Measurements from ENCODE around the gene TIAM2.
"Not testable (repeated sequence)": the region's sequence is repeated elsewhere in the genome, so short reads cannot be mapped to it uniquely, and the experiment has no call there.

The TIAM2 gene

DNA sequence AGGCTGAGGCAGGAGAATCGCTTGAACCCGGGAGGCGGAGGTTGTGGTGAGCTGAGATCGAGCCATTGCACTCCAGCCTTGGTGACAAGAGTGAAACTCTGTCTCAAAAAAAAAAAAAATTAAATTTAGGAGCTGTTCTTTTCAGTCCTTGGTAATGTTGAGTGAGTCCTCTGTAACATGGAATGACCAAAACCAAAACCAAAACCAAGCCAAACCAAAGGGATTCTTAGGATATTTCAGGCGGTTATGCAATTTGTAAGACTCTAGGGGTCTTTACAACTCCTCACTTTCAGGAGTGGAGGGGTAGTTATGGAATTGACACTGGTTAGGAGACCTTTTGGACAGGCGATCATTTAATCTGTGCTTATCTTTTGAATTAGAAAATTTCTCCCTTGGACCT lies 15.8 kb downstream of the TIAM2 start:
- TF ChIP-seq, protein P1, sequence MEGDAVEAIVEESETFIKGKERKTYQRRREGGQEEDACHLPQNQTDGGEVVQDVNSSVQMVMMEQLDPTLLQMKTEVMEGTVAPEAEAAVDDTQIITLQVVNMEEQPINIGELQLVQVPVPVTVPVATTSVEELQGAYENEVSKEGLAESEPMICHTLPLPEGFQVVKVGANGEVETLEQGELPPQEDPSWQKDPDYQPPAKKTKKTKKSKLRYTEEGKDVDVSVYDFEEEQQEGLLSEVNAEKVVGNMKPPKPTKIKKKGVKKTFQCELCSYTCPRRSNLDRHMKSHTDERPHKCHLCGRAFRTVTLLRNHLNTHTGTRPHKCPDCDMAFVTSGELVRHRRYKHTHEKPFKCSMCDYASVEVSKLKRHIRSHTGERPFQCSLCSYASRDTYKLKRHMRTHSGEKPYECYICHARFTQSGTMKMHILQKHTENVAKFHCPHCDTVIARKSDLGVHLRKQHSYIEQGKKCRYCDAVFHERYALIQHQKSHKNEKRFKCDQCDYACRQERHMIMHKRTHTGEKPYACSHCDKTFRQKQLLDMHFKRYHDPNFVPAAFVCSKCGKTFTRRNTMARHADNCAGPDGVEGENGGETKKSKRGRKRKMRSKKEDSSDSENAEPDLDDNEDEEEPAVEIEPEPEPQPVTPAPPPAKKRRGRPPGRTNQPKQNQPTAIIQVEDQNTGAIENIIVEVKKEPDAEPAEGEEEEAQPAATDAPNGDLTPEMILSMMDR (IDR thresholded peaks at IDR 0.05; ENCODE audit: low read depth, low read length), result no peak
- DNase-seq (ENCODE audit: low read depth in 2 of 2), result no peak
- H3K4me3 ChIP-seq (replicated peaks in 1 of 2; ENCODE audit: low read depth in 2 of 2, low read length in 2 of 2), result no peak overlapping the region

DNA sequence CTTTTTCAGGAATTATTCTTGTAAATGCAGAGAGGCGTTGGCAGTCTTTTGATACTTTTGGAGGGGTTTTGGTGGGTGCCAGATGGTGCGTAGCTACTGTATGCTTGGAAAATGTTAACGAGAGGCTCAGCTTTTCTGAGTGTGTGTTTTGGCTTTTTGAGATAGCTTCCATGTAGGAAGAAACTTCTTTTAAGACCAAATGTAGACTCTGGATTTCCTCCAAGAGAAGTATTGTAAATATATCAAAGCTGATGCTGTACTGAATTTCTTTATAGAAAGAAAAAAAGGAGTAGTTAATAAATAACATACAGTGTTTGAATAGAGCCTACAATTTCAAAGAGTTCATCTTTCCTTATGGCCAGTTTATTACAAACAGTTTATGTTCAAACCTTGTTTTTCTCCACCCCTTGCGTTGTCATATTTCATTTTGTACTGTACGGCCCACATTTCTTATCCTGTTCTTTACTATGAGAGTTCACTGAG lies 16.7 kb downstream of the TIAM2 start:
- TF ChIP-seq, protein P1 (IDR thresholded peaks at IDR 0.05; ENCODE audit: low read depth, low read length), result no peak
- no peak for DNase-seq (ENCODE audit: low read depth in 2 of 2)
- H3K4me3 ChIP-seq (replicated peaks in 1 of 2; ENCODE audit: low read depth in 2 of 2, low read length in 2 of 2), result no peak overlapping the region

DNA sequence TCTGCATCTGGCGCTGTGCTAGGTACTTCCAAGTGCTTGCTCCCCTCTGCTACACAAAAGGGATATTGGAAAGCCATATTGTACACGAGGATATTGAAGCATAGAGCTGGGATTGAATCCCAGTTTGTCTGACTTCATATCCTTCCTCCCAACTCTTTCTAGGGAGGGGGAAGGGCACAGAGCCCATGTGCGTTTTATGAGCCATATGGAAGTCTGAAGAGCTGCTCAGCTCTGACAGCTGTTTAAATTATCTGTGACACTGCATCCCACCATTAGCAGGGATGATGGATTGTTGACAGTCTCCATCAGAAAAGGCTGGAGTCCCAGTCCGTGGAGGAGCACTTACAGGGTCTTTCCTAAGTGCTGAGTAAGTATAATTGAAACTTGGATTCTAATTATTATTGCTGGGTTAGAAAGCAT lies 18.4 kb downstream of the TIAM2 start:
- DNase-seq (ENCODE audit: low read depth in 2 of 2), result peak in 1 of 2 donors; percentile 50
- H3K4me3 ChIP-seq (replicated peaks in 1 of 2; ENCODE audit: low read depth in 2 of 2, low read length in 2 of 2), result no peak overlapping the region
- TF ChIP-seq, protein P1 (IDR thresholded peaks at IDR 0.05; ENCODE audit: low read depth, low read length), result no peak

DNA sequence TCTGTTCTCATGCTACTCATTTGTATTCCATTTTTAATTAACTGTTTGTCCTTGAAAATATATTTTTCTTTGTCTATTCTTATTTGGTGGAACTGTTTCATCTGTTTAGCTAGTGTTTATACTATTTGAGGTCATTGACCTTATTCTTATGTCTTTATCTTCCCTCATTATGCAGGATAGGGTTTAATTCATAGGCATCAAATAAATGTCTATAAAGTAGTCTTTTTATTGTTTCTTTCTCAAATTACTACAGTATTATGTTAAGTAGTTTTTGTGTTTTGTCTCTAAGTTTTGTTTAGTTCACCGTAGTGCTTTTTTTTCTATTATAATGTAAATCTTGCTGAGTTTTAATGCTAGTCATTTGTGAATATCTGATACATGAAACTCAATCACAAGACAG lies 19.0 kb downstream of the TIAM2 start:
- H3K4me3 ChIP-seq (replicated peaks in 1 of 2; ENCODE audit: low read depth in 2 of 2, low read length in 2 of 2), result no peak overlapping the region
- DNase-seq (ENCODE audit: low read depth in 2 of 2), result no peak
- TF ChIP-seq, protein P1 (IDR thresholded peaks at IDR 0.05; ENCODE audit: low read depth, low read length), result no peak

DNA sequence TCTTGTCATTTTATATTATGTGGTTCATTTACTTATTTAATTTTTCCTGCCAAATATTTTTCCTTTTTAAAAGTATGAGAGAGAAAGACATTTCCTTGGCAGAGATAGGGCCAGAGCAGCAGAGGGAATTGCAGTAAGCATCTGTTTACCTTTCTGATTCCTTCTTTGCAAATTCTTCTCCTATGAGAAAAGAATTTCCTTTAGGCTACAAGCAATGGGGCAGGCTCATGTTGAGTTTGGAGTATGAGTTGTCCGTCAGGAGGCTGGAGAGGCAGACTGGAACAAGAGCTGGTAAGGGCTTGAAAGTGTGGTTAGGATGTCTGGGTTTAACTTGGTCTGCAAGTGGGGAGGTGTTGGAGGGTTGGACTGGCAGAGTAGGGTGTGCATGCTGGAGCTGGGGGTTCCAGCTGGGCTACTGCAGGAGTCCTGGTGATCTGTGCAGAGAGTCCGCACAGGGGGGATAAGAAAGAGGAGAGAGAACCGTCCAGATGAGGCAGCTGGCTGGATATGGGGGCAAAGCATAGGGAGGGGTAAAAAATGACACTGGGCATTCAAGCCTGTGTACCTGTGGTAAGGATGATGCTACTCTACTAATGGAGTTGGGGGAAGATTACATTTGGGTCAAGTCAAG lies 19.7 kb downstream of the TIAM2 start:
- TF ChIP-seq, protein P1 (IDR thresholded peaks at IDR 0.05; ENCODE audit: low read depth, low read length), result no peak
- no peak overlapping the region for H3K4me3 ChIP-seq (replicated peaks in 1 of 2; ENCODE audit: low read depth in 2 of 2, low read length in 2 of 2)
- DNase-seq (ENCODE audit: low read depth in 2 of 2), result peak; percentile 48 to 54

DNA sequence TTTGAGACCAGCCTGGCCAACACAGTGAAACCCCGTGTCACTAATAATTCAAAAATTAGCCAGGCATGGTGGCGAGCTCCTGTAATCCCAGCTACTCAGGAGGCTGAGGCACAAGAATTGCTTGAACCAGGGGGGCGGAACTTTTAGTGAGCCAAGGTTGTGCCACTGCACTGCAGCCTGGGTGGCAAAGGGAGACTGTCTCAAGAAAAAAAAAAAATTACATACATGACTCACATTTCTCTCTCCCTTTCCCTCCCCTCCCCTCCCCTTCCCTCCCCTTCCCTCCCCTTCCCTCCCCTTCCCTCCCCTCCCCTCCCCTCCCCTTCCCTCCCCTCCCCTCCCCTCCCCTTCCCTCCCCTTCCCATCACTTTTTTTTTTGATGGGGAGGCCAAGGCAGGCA lies 23.3 kb downstream of the TIAM2 start:
- not testable (repeated sequence) for H3K4me3 ChIP-seq (replicated peaks in 1 of 2; ENCODE audit: low read depth in 2 of 2, low read length in 2 of 2)

DNA sequence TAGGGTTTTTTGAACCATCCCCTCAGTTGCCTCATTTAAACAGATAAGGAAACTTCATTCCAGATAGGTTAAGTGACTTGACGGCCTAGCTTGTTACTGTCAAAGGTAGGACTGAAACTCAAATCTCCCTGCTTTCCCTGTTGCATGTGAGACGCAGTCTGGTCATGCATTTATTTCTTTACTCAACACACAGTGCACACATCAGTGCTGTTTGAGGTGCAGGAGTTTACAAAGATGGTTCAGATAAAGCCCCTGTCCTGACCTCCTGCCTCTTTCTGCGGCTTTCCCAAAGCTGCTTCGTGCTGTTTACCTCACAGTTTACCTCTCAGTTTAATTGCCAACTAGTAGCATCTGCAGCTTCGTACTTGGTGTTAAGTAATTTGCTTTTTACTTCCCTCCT lies 26.6 kb downstream of the TIAM2 start:
- no peak for DNase-seq (ENCODE audit: low read depth in 2 of 2)
- TF ChIP-seq, protein P1 (IDR thresholded peaks at IDR 0.05; ENCODE audit: low read depth, low read length), result no peak
- H3K4me3 ChIP-seq (replicated peaks in 1 of 2; ENCODE audit: low read depth in 2 of 2, low read length in 2 of 2), result no peak overlapping the region

More for the DNA sequence above, 23.3 kb downstream of the TIAM2 start:
- not testable (repeated sequence) for DNase-seq (ENCODE audit: low read depth in 2 of 2)

Data from cardiac fibroblast (primary cell).